Measurements from ENCODE around the gene RPL18A. TPM values are rescaled to one million over a fixed set of nuclear protein-coding genes. Genes with fewer than 3 reads are reported as not detected.
"Not testable (repeated sequence)": the region's sequence is repeated elsewhere in the genome, so short reads cannot be mapped to it uniquely, and the experiment has no call there.

RPL18A gene
- total RNA-seq, 1 donor from 2014 or later = 1,467 TPM

- no peak for DNase-seq (ENCODE audit: low spot score)
These were observed 5.9 kb downstream of the RPL18A start for GRCh38 chr19:17865364-17866311.

GRCh38 chr19:17866312-17866963, 6.7 kb downstream of the RPL18A start:
- DNase-seq (ENCODE audit: low spot score) = no peak

- no peak for DNase-seq (ENCODE audit: low spot score)
These were observed 7.3 kb downstream of the RPL18A start for GRCh38 chr19:17866964-17867486.

- no peak for DNase-seq (ENCODE audit: low spot score)
These were observed 9.0 kb downstream of the RPL18A start for GRCh38 chr19:17868669-17869068.

GRCh38 chr19:17869114-17869608, 9.5 kb downstream of the RPL18A start:
- DNase-seq (ENCODE audit: low spot score) = no peak

GRCh38 chr19:17871032-17871877, 11.5 kb downstream of the RPL18A start:
- DNase-seq (ENCODE audit: low spot score) = no peak

GRCh38 chr19:17871878-17872250, 12.2 kb downstream of the RPL18A start, which contains the start of gene SLC5A5:
TSS of gene SLC5A5 (plus strand) at chr19:17871945. CDS start at chr19:17872320, 375 bp downstream.
- no peak for DNase-seq (ENCODE audit: low spot score)

GRCh38 chr19:17872251-17873001, 12.7 kb downstream of the RPL18A start:
- no peak for DNase-seq (ENCODE audit: low spot score)

- no peak for DNase-seq (ENCODE audit: low spot score)
These were observed 14.4 kb downstream of the RPL18A start for GRCh38 chr19:17873786-17874757.

GRCh38 chr19:17874758-17875135, 15.0 kb downstream of the RPL18A start:
- no peak for DNase-seq (ENCODE audit: low spot score)

GRCh38 chr19:17877696-17878095, 18.0 kb downstream of the RPL18A start:
- no peak for DNase-seq (ENCODE audit: low spot score)

- no peak for DNase-seq (ENCODE audit: low spot score)
These were observed 19.8 kb downstream of the RPL18A start for GRCh38 chr19:17879466-17879865.

- no peak for DNase-seq (ENCODE audit: low spot score)
These were observed 22.0 kb downstream of the RPL18A start for GRCh38 chr19:17881701-17882100.

- no peak for DNase-seq (ENCODE audit: low spot score)
These were observed 24.1 kb downstream of the RPL18A start for GRCh38 chr19:17883627-17884410.

GRCh38 chr19:17886515-17886914, 26.8 kb downstream of the RPL18A start:
- DNase-seq (ENCODE audit: low spot score) = no peak

GRCh38 chr19:17887221-17887620, 27.5 kb downstream of the RPL18A start:
- not testable (repeated sequence) for DNase-seq (ENCODE audit: low spot score)

GRCh38 chr19:17888260-17888659, 28.6 kb downstream of the RPL18A start:
- no peak for DNase-seq (ENCODE audit: low spot score)

- no peak for DNase-seq (ENCODE audit: low spot score)
These were observed 30.0 kb downstream of the RPL18A start for GRCh38 chr19:17889609-17890214.

Measured in mesenteric fat pad (tissue), 1 donor.